HepG2 (cell line): ENCODE measurements around the gene SYNE1.

Experiments used
- ETV6 ChIP-seq: sonication (generic); formaldehyde crosslinking; conservative IDR thresholded peaks from 2 replicates; pipeline ENCODE4 v1.4.0; 2020; ENCODE audit warnings: missing genetic modification reagents
- EZH2 ChIP-seq: conservative IDR thresholded peaks from 2 replicates; pipeline ENCODE4 v1.6.1; 2012; ENCODE audit warnings: mild to moderate bottlenecking, low read depth, low read length, moderate library complexity
- SMC3 ChIP-seq: IDR thresholded peaks from 2 replicates; pipeline ENCODE4 v1.6.1; 2011; ENCODE audit warnings: low read length, improper control_type of control experiment
- ZNF354B ChIP-seq: sonication (generic); formaldehyde crosslinking; IDR thresholded peaks from 2 replicates; pipeline ENCODE4 v1.8.0; 2022; ENCODE audit warnings: mild to moderate bottlenecking, missing genetic modification reagents

DNA sequence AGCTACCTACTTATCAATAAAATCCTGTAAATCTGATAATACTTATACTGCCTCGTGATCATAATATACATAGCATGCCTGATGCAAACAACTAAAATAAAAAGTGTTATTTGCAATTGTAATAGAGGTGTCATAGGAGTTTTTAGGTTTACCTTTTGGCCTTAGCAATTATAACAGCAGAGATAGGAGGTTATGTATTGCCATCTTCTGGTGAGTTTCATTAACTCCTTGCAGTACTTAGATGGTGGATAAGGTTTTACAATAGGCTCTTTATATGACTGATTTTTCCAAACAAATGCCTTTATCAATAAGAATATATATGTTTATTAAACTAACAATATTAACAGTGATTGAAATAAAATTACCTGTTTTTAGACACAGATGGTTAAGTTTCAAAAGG is 32.7 kb upstream of the SYNE1 start:
- TF ChIP-seq ZNF354B (CRISPR knock-in tag), result no peak
- no peak for TF ChIP-seq SMC3
- no peak for TF ChIP-seq ETV6 (CRISPR knock-in tag)
- TF ChIP-seq EZH2, result no peak
